Activated CD8-positive, alpha-beta memory T cell treated with anti-CD3 and anti-CD28 coated beads for 36 hours (primary cell): ENCODE measurements around the gene RPGRIP1L. TPM values are rescaled to one million over a fixed set of nuclear protein-coding genes. Genes with fewer than 3 reads are reported as not detected.

ENCODE experiments used
- CTCF ChIA-PET: fragments of 350-600 bp; sonication (Branson Sonifier 250); formaldehyde crosslinking; loops from one replicate; lab custom pipeline; 2021; ENCODE audit warnings: antibody characterized with exemption; lab: Charles Lee
- POLR2A ChIA-PET: fragments of 350-600 bp; sonication (Branson Sonifier 250); formaldehyde crosslinking; loops from one replicate; lab custom pipeline; 2021; ENCODE audit warnings: antibody characterized with exemption; lab: Charles Lee
- total RNA-seq, 2 experiments: library from RNA; stranded (reverse); gene quantifications; one replicate each; pipeline ENCODE4 v1.2.3, GENCODE V29; 2021

RPGRIP1L gene
- total RNA-seq = 10 to 100 TPM; 11.2 to 11.4 TPM

GRCh38 chr16:53703590-53704444, at the start of gene RPGRIP1L, which contains the start of gene FTO:
RPGRIP1L (minus strand) TSS chr16:53703859; CDS start chr16:53700723, 3,136 bp downstream.
FTO (plus strand) TSS chr16:53704156.
- CTCF ChIA-PET = interaction anchor here (0.9 kb wide), 1 partner anchor 189 kb away, joined by 3 read pairs; no protein-coding TSS in a partner anchor
- POLR2A ChIA-PET = no interaction called here

GRCh38 chr16:53753431-53753830, 49.8 kb upstream of the RPGRIP1L start:
- POLR2A ChIA-PET = no interaction called here
- CTCF ChIA-PET = interaction anchor here (0.7 kb wide), 1 partner anchor 8 kb away, joined by 3 read pairs; no protein-coding TSS in a partner anchor

- ChIA-PET POLR2A (no interaction called here), CTCF (no interaction called here)
These were observed 48.9 kb upstream of the RPGRIP1L start for GRCh38 chr16:53752560-53752959.

GRCh38 chr16:53745753-53746266, 42.2 kb upstream of the RPGRIP1L start:
- CTCF ChIA-PET = interaction anchor here (1.1 kb wide), 1 partner anchor 99 kb away, joined by 3 read pairs; no protein-coding TSS in a partner anchor
- POLR2A ChIA-PET = no interaction called here

- POLR2A ChIA-PET = no interaction called here
These were observed 41.4 kb upstream of the RPGRIP1L start for GRCh38 chr16:53745086-53745485.

GRCh38 chr16:53744449-53744848, 40.8 kb upstream of the RPGRIP1L start:
- POLR2A ChIA-PET = no interaction called here

More at GRCh38 chr16:53745086-53745485, 41.4 kb upstream of the RPGRIP1L start:
- CTCF ChIA-PET = interaction anchor here (1.1 kb wide), 1 partner anchor 27 kb away, joined by 3 read pairs; no protein-coding TSS in a partner anchor

GRCh38 chr16:53743149-53743566, 39.5 kb upstream of the RPGRIP1L start:
- CTCF ChIA-PET = interaction anchor here (0.6 to 1.7 kb wide), 4 partner anchors 8 to 26 kb away, joined by 3 to 6 read pairs (median 4); no protein-coding TSS in a partner anchor
- POLR2A ChIA-PET = no interaction called here

More at GRCh38 chr16:53744449-53744848, 40.8 kb upstream of the RPGRIP1L start:
- CTCF ChIA-PET = interaction anchor here (0.8 to 1.1 kb wide), 2 partner anchors 28 to 37 kb away, joined by 3 read pairs; no protein-coding TSS in a partner anchor

GRCh38 chr16:53741546-53741945, 37.9 kb upstream of the RPGRIP1L start:
- ChIA-PET CTCF (no interaction called here), POLR2A (no interaction called here)

- CTCF ChIA-PET = no interaction called here
- POLR2A ChIA-PET = no interaction called here
These were observed 37.4 kb upstream of the RPGRIP1L start for GRCh38 chr16:53740933-53741531.

GRCh38 chr16:53740476-53740875, 36.8 kb upstream of the RPGRIP1L start:
- POLR2A ChIA-PET = no interaction called here
- CTCF ChIA-PET = no interaction called here

- POLR2A ChIA-PET = no interaction called here
These were observed 33.9 kb upstream of the RPGRIP1L start for GRCh38 chr16:53737552-53737951.

GRCh38 chr16:53736297-53736696, 32.6 kb upstream of the RPGRIP1L start:
- ChIA-PET CTCF (no interaction called here), POLR2A (no interaction called here)

More at GRCh38 chr16:53737552-53737951, 33.9 kb upstream of the RPGRIP1L start:
- CTCF ChIA-PET = no interaction called here

- CTCF ChIA-PET = interaction anchor here (1.0 kb wide), 1 partner anchor 8 kb away, joined by 4 read pairs; no protein-coding TSS in a partner anchor
These were observed 31.2 kb upstream of the RPGRIP1L start for GRCh38 chr16:53734908-53735307.

GRCh38 chr16:53732296-53732929, 28.8 kb upstream of the RPGRIP1L start:
- POLR2A ChIA-PET = no interaction called here
- CTCF ChIA-PET = no interaction called here

More at GRCh38 chr16:53734908-53735307, 31.2 kb upstream of the RPGRIP1L start:
- POLR2A ChIA-PET = no interaction called here

- POLR2A ChIA-PET = no interaction called here
- CTCF ChIA-PET = no interaction called here
These were observed 27.0 kb upstream of the RPGRIP1L start for GRCh38 chr16:53730693-53731092.

GRCh38 chr16:53726625-53727024, 23.0 kb upstream of the RPGRIP1L start:
- POLR2A ChIA-PET = no interaction called here
- CTCF ChIA-PET = no interaction called here

- ChIA-PET CTCF (no interaction called here), POLR2A (no interaction called here)
These were observed 17.4 kb upstream of the RPGRIP1L start for GRCh38 chr16:53721017-53721416.

- POLR2A ChIA-PET = no interaction called here
- CTCF ChIA-PET = no interaction called here
These were observed 13.9 kb upstream of the RPGRIP1L start for GRCh38 chr16:53717577-53717976.

GRCh38 chr16:53715023-53715384, 11.3 kb upstream of the RPGRIP1L start:
- POLR2A ChIA-PET = no interaction called here
- CTCF ChIA-PET = no interaction called here
